NCI-H2196 treated with DMSO at 0.1 percent for 48 hours (cell line): ENCODE results near the gene ENTPD2.
"Not testable (repeated sequence)": the region's sequence is repeated elsewhere in the genome, so short reads cannot be mapped to it uniquely, and the experiment has no call there.

Source experiments
- DNase-seq: peaks from one replicate; lab custom pipeline; 2025; ENCODE audit not compliant: unreplicated experiment; lab: John Stamatoyannopoulos, UW

The ENTPD2 gene

DNA sequence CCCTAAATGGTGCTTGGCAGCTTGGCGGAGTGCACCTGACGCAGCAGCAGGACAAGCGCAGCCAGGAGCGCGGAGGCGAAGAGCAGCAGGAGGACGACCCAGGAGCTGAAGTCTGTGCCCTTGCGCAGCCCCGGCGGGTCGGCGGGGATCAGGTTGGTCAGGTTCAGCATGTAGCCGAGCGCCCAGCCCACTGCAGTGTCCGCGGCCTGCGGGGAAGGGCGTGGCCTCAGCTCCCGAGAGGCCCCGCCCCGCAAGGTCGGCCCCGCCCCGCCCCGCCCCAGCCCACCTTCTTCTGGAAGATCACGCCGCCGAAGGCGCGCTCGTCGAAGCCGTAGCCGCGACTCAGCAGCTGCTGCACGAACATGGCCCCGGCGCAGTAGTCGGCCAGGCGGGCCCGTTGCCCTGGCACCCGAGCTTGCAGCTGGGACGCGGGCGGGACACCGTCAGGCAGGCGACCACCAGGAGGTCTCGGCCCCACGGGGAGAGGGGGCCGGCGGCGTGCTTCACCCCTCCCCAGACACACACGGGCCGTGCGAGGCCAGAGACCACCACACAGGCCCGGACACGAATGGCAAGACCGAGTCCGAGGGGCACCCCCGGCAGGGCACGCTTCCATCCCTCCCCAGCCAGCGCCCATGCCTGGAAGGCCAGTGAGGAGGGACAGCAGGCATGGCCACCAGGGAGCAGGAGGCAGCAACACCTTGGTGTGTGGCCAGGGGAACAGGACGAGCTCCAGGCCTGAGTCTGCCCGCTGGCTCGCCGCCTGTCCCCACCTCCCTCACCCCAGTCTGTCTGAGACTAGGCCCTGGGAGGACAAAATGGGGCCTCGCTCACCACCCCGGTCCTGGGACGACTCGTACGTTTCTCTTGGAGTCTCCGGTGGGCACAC, 5.0 kb downstream of the ENTPD2 start:
- no peak for DNase-seq

- peak; percentile 62 for DNase-seq
These were observed 7.6 kb downstream of the ENTPD2 start, which contains the start of gene NPDC1 for GRCh38 chr9:137046088-137046787. Gene NPDC1, minus strand, starts transcription at chr9:137046177. Its CDS starts 188 bp downstream, at chr9:137045989.

- no peak for DNase-seq
These were observed 8.4 kb downstream of the ENTPD2 start for GRCh38 chr9:137045294-137046087.

DNA sequence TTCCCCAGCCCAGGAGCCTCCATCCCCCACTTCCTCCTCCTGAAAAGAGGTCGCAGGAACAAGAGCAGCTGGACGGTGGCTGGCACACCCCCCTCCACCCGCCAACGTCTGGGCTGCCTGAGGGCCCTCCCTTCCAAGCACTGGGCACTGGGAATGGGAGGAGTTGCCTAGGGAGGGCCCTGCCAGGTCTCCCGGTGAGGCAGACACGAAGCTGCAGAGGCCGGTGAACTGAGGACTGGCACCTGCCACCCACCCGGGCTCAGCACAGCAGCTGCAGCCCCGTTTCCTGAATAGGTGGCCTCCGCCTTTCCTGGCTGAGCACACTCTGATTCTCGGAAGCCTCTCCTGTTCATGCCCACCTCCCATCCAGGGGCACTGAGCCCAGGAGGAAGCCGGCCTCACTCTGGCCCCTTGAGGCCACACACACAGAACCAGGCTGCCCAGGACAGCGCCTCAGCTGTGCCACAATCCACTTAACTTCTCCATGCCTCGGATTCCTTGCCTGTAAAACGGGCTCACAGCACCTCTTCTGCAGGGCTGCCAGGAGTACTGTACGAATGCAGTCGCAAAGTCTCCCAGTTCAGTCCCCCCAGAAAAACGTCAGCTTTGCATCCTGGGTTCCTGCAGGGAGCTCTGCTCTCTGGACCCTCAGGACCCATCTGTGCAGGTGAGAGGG, 9.2 kb downstream of the ENTPD2 start:
- DNase-seq, result peak; percentile 78

DNA sequence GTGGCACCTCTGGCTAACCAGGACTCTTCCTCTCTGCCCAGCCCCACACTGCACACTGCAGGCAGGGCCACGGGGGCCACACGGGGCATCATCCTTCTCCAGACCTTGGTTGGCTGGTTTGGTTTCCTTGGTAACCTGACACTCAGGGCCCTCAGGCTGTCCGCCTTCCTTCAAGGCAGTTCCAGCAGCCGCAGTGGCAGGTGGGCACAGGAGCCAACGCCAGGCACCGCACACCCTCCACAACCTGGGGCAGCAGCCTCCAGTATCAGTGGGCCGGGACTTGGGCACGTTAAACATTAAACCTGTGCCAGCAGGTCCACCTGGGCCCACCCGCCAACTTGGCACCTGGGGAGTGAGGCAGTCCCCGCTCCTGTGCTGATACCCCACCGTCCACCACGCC, 9.8 kb downstream of the ENTPD2 start:
- DNase-seq, result no peak

GRCh38 chr9:137042751-137043727, 10.8 kb downstream of the ENTPD2 start:
- DNase-seq, result no peak

DNA sequence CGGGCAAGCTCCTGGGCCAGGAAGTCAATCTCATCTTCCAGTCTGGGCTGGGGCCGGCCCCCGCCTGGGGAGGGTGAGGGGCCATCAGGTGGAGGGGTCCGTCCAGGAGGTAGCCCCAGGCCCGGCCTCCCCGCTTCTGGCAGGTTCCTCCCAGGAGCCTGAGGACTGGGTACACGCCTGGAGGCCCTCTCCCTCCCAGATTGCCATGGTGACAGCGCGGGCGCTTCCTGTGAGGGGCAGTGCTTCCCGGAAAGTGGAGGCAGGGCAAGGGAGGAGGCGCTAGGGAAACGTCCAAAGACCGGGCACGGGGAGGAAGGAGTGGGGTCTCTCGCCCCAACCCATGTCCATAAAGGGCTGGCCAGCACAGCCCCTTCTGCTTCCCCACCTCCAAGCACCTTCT, 12.7 kb downstream of the ENTPD2 start:
- DNase-seq, result no peak

GRCh38 chr9:137040568-137040967, 13.3 kb downstream of the ENTPD2 start:
- DNase-seq, result no peak

- DNase-seq, result no peak
These were observed 14.1 kb downstream of the ENTPD2 start for GRCh38 chr9:137039611-137040366.

DNA sequence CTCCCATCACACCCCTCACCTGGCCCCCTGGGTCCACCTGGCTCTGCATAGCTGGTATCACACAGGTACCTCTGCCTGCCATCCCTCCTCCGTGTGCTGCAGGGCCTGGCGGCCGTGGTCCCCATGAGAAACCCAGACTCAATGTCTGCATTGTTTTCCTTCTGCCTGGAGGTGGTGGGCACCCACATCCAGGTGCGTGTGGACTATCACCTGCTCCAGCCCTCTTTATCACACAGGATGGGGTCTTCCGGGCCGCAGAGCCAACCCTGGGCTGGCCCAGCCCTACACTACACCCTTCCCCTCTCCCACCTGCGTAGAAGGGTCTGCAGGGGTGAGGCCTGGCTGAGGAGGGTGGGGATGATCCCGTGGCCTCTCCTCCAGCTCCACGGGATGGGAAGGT, 14.9 kb downstream of the ENTPD2 start:
- DNase-seq, result no peak

DNA sequence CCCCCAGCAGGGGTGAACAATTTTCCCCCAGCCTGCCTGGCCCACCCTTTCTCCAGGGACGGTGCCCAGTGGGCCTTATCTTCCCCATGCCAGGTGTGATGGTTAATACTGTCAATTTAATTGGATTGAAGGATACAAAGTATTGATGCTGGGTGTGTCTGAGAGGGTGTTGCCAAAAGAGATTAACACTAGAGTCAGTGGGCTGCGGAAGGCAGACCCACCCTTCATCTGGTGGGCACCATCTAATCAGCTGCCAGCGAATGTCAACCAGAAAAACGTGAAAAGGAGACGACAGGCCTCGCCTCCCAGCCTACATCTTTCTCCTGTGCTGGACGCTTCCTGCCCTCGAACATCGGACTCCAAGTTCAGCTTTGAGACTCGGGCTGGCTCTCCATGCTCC, 16.4 kb downstream of the ENTPD2 start:
- no peak for DNase-seq

GRCh38 chr9:137037035-137037434, 16.8 kb downstream of the ENTPD2 start:
- no peak for DNase-seq

DNA sequence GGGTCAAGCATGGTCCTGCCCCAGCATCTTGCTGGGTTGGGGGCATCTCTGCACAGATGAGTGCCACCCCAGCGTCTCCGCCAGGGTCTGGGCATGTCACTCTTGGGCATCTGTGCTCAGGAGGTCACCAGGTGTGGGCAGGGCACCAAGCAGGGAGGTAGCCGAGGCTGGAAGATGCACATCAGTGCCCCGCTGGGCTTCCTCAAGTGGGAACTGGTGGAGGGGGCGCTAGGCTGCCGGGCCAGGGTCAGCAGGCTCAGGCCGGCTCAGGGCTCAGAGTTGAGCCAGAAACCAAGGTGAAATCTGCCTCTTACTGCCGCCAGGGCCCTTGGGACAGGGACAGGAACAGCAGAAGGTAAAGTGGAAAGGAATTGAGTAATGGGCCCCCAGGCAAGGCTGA, 17.9 kb downstream of the ENTPD2 start:
- no peak for DNase-seq

- no peak for DNase-seq
These were observed 18.4 kb downstream of the ENTPD2 start for GRCh38 chr9:137035507-137035834.

DNA sequence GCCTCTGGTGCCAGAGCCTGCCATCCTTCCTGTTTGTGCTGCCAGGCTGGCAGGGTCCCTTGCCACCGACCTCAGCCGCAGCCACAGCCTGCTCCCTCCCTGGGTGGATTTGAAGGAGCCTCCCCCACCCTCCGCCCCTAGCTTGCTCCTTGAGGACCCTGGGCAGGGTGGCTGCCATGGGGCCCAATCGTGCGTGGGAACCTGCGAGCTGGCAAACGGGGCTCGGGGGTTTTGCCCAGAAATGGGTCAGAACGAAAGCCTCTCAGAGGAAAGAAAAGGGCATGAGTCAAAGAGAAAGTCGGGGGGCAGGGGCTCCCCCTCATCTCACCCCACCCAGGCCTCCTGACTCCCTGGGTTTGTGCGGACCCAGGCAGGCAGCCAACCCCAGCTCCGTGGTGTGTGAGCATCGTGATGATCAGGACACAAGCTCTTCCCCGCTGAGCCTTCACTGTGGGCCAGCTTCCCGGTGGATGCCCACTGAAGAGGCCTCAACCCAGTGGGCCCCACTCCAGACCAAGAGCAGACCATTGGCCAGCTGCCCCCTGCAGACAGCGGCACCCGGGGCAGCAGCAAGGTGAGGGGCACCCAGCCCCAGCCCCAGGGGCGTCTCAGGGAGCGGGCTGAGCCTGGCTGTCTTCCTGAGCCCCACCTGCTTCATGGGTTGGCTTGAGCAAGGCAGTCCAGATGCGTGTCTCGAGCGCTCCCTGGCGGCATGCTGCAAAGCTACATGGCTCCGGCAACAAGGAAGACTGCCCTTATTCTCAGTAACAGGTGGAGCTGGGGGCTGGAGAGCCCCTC, 19.0 kb downstream of the ENTPD2 start:
- DNase-seq, result peak; percentile 66

DNA sequence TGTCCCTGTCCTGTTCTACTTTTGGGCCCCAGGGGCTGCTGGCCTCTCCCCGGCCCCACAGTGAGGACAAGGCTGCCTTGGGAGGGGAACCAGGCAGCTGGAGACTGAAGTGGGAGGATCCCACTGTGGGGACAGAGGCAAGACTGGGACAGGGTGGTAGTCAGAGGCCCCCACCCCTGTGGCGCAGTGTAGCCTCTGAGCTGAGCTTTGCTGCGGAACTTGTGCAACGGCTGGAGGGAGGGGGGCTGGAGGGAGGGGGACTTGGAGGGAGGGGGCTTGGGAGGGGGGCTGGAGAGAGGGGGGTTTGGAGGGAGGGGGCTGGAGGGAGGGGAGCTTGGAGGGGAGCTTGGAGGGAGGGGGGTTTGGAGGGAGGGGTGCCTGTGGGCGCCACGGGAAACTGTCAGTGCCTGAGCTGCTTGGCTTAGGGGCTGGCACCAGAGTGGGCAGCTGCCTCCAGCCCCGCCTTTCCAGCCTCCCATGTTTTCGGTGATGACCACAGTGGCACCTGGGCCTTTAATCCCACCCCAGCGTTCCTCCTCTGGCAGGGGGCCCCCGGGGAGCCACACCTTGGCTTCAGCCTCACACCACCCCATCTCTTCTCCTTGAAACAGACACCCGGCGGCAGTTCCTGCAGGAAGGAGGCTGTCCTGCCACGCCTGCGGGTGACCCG, 19.7 kb downstream of the ENTPD2 start:
- DNase-seq, result no peak

- DNase-seq, result not testable (repeated sequence)
These were observed 20.4 kb downstream of the ENTPD2 start for GRCh38 chr9:137033481-137033880.

GRCh38 chr9:137032858-137033257, 21.0 kb downstream of the ENTPD2 start:
- no peak for DNase-seq
